Mucosa of rectum (tissue), 2 donors: ENCODE data around the gene SUGCT.
"Not testable (repeated sequence)": the region's sequence is repeated elsewhere in the genome, so short reads cannot be mapped to it uniquely, and the experiment has no call there.

Experiments used
- H3K27ac ChIP-seq, 2 donors: one replicate each; pipeline ENCODE4 v1.7.0; 2013; ENCODE audit warnings: inconsistent platforms in 2 of 2, low read depth in 2 of 2, low read length in 2 of 2
- H3K27me3 ChIP-seq, 2 donors: one replicate each; pipeline ENCODE4 v1.7.0; 2013; ENCODE audit warnings: low read length in 2 of 2; ENCODE audit not compliant: control insufficient read depth in 2 of 2, insufficient read depth in 2 of 2
- H3K36me3 ChIP-seq, 2 donors: one replicate each; pipeline ENCODE4 v1.7.0; 2013; ENCODE audit warnings: low read length in 2 of 2; ENCODE audit not compliant: control insufficient read depth in 2 of 2, insufficient read depth in 2 of 2
- H3K4me1 ChIP-seq, 2 donors: one replicate each; pipeline ENCODE4 v1.7.0; 2013; ENCODE audit warnings: low read length in 2 of 2, mild to moderate bottlenecking in 1 of 2; ENCODE audit not compliant: control insufficient read depth in 2 of 2, insufficient read depth in 2 of 2
- H3K4me3 ChIP-seq, 2 donors: one replicate each; pipeline ENCODE4 v1.7.0; 2013; ENCODE audit warnings: low read length in 2 of 2
- H3K9ac ChIP-seq, 2 donors: one replicate each; pipeline ENCODE4 v1.7.0; 2013; ENCODE audit warnings: low read length in 2 of 2, low read depth in 1 of 2, mild to moderate bottlenecking in 1 of 2
- H3K9me3 ChIP-seq, 2 donors: one replicate each; pipeline ENCODE4 v1.7.0; 2013; ENCODE audit warnings: low read length in 2 of 2; ENCODE audit not compliant: control insufficient read depth in 2 of 2
- donor health status: healthy.
- donor health status: Normal muscosa, but diverticular disease.

Gene SUGCT

GRCh38 chr7:40197527-40197926 is 62.7 kb downstream of the SUGCT start:
- Histone ChIP-seq H3K9me3 (no peaks in the 10 kb centered on the region), H3K27ac (no peak overlapping the region)

DNA sequence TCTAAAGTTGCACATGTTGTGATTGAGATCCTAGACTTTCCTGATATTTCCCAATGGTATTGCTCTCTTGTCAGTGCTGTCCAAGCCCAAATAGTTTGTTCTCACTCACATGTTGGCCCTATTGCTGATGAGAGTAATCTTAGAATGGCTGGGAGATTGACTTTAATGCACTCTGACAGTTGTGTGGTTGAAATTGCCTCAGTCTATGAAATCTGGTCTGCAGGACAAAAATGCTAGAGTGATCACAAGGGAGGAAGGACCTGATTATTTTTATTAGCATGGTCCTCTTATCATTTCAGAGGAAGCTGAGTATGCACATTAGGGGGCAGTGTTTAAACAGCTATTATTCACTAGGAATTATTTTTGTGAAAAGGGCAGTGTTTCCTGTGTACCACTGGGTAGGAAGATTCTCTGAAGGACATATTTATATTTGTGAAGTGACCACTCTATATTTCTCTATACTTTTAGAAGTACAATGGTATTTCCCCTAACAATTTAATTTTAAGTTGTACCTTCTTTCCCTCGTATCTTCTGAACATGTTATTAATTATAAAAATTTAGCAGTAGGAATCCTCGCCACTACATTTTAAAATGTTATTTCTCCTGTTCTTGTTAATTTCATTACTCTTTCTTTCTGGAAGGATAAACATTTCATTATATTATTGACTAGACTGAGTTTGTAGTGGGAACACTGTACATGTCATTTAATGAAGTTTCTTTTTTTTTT is 64.4 kb downstream of the SUGCT start:
- H3K9me3 ChIP-seq, result no peaks in the 10 kb centered on the region
- no peak overlapping the region for H3K27ac ChIP-seq
- H3K4me1 ChIP-seq, result no peaks in the 10 kb centered on the region
- no peaks in the 10 kb centered on the region for H3K27me3 ChIP-seq
- H3K4me3 ChIP-seq, result no peak overlapping the region
- H3K36me3 ChIP-seq, result no peaks in the 10 kb centered on the region
- no peak overlapping the region for H3K9ac ChIP-seq

More at GRCh38 chr7:40197527-40197926, 62.7 kb downstream of the SUGCT start:
- no peak overlapping the region for H3K4me3 ChIP-seq
- H3K4me1 ChIP-seq, result no peaks in the 10 kb centered on the region
- no peaks in the 10 kb centered on the region for H3K27me3 ChIP-seq
- no peak overlapping the region for H3K9ac ChIP-seq
- no peaks in the 10 kb centered on the region for H3K36me3 ChIP-seq

GRCh38 chr7:40200791-40201190 is 66.0 kb downstream of the SUGCT start:
- no peaks in the 10 kb centered on the region for H3K36me3 ChIP-seq
- H3K27ac ChIP-seq, result no peak overlapping the region
- no peaks in the 10 kb centered on the region for H3K27me3 ChIP-seq
- no peak overlapping the region for H3K4me3 ChIP-seq
- no peaks in the 10 kb centered on the region for H3K9me3 ChIP-seq
- H3K4me1 ChIP-seq, result no peaks in the 10 kb centered on the region
- H3K9ac ChIP-seq, result no peak overlapping the region

DNA sequence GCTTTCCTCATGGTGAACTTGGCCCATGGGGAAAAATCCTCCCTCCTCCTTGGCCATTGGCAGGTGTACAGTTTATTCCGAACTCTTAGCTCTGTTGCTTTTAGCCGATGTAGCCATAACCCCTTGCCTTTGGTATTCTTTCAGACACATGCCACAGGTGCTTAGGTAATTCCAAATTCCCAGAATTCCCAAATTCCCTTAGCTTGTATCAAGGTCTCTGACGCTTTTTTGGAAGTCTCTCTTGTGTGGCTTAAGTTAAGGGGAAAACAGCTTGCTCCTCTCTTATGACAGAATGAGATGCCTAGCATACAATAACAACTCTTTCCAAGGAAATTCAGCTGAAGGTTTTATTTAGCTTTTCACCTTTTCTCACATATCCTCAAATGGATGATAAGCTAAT is 68.0 kb downstream of the SUGCT start:
- H3K27me3 ChIP-seq, result no peaks in the 10 kb centered on the region
- no peaks in the 10 kb centered on the region for H3K36me3 ChIP-seq
- H3K27ac ChIP-seq, result no peak overlapping the region
- H3K4me1 ChIP-seq, result no peaks in the 10 kb centered on the region
- no peak overlapping the region for H3K4me3 ChIP-seq
- no peaks in the 10 kb centered on the region for H3K9me3 ChIP-seq
- H3K9ac ChIP-seq, result no peak overlapping the region

- H3K9me3 ChIP-seq, result no peaks in the 10 kb centered on the region
- H3K4me1 ChIP-seq, result no peaks in the 10 kb centered on the region
- H3K9ac ChIP-seq, result no peak overlapping the region
- no peaks in the 10 kb centered on the region for H3K36me3 ChIP-seq
- H3K4me3 ChIP-seq, result no peak overlapping the region
- H3K27ac ChIP-seq, result no peak overlapping the region
- H3K27me3 ChIP-seq, result no peaks in the 10 kb centered on the region
Measured at GRCh38 chr7:40204581-40204980, 69.8 kb downstream of the SUGCT start.

DNA sequence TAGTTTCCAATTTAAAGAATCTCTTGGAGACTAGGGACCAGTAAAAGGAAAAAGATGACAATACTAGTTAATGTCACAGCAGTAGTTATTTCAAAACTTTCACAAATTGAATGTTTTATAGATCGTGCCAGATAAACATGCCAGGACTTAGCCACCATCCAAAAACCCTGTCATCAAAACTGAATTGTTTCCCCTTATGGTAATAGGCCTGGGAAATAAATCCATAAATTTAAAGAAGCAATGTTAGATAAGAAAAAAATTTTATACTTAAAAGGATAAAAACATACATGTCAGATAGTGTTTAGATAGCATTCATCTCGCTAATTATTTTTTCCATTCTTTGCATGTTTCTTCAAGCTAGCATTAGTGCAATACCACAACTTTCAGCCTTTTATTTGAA is 71.2 kb downstream of the SUGCT start:
- Histone ChIP-seq H3K4me1 (no peaks in the 10 kb centered on the region), H3K9me3 (no peaks in the 10 kb centered on the region), H3K4me3 (no peak overlapping the region), H3K27ac (no peak overlapping the region), H3K36me3 (no peaks in the 10 kb centered on the region), H3K27me3 (no peaks in the 10 kb centered on the region), H3K9ac (no peak overlapping the region)

DNA sequence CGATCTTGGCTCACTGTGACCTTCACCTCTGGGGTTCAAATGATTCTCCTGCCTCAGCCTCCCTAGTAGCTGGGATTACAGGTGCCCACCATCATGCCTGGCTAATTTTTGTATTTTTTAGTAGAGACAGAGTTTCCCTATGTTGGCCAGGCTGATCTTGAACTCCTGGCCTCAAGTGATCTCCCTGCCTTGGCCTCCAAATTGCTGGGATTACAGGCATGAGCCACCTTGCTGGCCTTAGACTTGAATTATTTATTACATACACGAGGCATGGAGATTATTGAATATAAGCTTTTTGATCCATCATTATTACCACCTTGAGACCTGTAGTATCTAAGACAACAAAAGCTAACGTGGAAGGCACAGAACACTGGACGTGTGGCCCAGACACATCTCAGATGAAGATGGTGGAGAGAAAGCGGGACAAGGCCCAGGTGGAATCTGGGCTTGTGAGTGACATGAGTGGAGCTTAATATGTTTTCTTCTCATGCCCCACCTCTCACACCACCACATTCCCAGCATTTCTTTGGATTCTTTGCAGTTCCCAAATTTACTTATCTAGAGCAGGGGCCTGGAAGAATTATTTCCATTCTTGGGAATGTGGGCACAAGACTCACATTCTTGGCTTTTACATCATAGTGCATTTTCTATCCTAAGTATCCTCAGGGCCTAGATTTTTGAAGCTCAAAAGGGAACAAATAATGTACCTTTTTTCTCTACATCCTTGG is 76.6 kb downstream of the SUGCT start:
- Histone ChIP-seq H3K4me1 (no peaks in the 10 kb centered on the region), H3K9me3 (no peaks in the 10 kb centered on the region), H3K4me3 (no peak overlapping the region), H3K9ac (no peak overlapping the region), H3K36me3 (no peaks in the 10 kb centered on the region), H3K27ac (no peak overlapping the region), H3K27me3 (no peaks in the 10 kb centered on the region)

DNA sequence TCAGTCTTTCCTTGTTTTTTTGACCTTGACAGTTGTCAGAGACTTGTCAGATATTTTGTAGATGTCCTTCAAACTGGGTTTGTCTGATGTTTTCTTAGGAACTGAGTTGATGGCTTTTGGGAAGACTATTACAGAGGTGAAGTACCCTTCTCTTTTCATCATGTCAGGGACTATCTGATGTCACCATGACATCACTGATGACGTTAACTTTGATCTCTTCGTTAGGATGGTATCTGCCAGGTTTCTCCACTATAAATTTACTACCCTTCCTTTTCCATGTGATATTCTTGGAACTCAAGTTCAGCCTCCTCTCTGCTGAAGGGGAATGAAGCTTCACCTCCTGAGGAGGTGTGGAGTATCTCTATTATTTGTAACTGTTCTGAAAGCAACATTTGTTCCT is 78.5 kb downstream of the SUGCT start:
- no peak overlapping the region for H3K9ac ChIP-seq
- no peak overlapping the region for H3K27ac ChIP-seq
- H3K27me3 ChIP-seq, result no peaks in the 10 kb centered on the region
- no peaks in the 10 kb centered on the region for H3K36me3 ChIP-seq
- no peaks in the 10 kb centered on the region for H3K4me1 ChIP-seq
- H3K4me3 ChIP-seq, result no peak overlapping the region
- no peaks in the 10 kb centered on the region for H3K9me3 ChIP-seq

GRCh38 chr7:40213856-40214255 is 79.1 kb downstream of the SUGCT start:
- Histone ChIP-seq H3K9ac (no peak overlapping the region), H3K4me1 (no peaks in the 10 kb centered on the region), H3K27me3 (no peaks in the 10 kb centered on the region), H3K27ac (no peak overlapping the region), H3K4me3 (no peak overlapping the region), H3K36me3 (no peaks in the 10 kb centered on the region), H3K9me3 (no peaks in the 10 kb centered on the region)

DNA sequence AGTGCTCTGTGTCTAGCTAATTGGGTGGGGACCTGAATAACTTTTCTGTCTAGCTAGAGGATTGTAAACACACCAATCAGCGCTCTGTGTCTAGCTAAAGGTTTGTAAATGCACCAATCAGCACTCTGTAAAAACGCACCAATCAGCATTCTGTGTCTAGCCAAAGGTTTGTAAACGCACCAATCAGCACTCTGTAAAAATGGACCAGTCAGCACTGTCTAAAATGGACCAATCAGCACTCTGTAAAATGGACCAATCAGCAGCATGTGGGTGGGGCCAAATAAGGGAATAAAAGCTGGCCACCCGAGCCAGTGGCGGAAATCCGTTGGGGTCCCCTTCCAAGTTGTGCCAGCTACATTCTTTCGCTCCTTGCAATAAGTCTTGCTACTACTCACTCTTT is 83.8 kb downstream of the SUGCT start:
- H3K4me3 ChIP-seq, H3K9ac ChIP-seq, H3K9me3 ChIP-seq, H3K4me1 ChIP-seq, H3K36me3 ChIP-seq, H3K27ac ChIP-seq, H3K27me3 ChIP-seq: not testable (repeated sequence)
